Osteocyte (in vitro differentiated cells): ENCODE data around the gene FAM13A. TPM values are rescaled to one million over a fixed set of nuclear protein-coding genes. Genes with fewer than 3 reads are reported as not detected.

ENCODE experiments used
- DNase-seq: peaks from one replicate; pipeline ENCODE4 v3.0.0; 2021; ENCODE audit warnings: mixed read lengths; ENCODE audit not compliant: unreplicated experiment; ENCODE audit errors: extremely low spot score
- H3K27ac Mint-ChIP-seq: one replicate; pipeline ENCODE4 v1.8.0; 2021; ENCODE audit warnings: mild to moderate bottlenecking, mixed read lengths; ENCODE audit not compliant: unreplicated experiment
- H3K27me3 Mint-ChIP-seq: one replicate; pipeline ENCODE4 v1.8.0; 2021; ENCODE audit warnings: mixed read lengths; ENCODE audit not compliant: unreplicated experiment
- H3K36me3 Mint-ChIP-seq: one replicate; pipeline ENCODE4 v1.8.0; 2021; ENCODE audit warnings: mixed read lengths; ENCODE audit not compliant: unreplicated experiment
- H3K4me1 Mint-ChIP-seq: one replicate; pipeline ENCODE4 v1.8.0; 2021; ENCODE audit warnings: mixed read lengths; ENCODE audit not compliant: unreplicated experiment
- H3K4me3 Mint-ChIP-seq: one replicate; pipeline ENCODE4 v1.8.0; 2021; ENCODE audit warnings: mild to moderate bottlenecking, moderate library complexity, mixed read lengths; ENCODE audit not compliant: unreplicated experiment
- H3K9me3 Mint-ChIP-seq: one replicate; pipeline ENCODE4 v1.8.0; 2021; ENCODE audit warnings: mixed read lengths; ENCODE audit not compliant: unreplicated experiment
- total RNA-seq: library from RNA; stranded (reverse); gene quantifications from 2 replicates; pipeline ENCODE4 v1.2.1, GENCODE V29; 2021
- TF ChIP-seq, protein P1 (sequence below): fragments of 200-600 bp; sonication (generic); IDR thresholded peaks from 2 replicates; pipeline ENCODE4 v1.5.0; 2021; ENCODE audit warnings: antibody characterized with exemption, mild to moderate bottlenecking, moderate library complexity

The FAM13A gene
- total RNA-seq, 1 donor from 2014 or later, result 18.5 TPM

- Mint-ChIP-seq H3K27ac (no peak overlapping the region), H3K27me3 (no peaks in the 10 kb centered on the region), H3K4me3 (no peak overlapping the region), H3K4me1 (peaks cover 6% of the 10 kb centered on the region), H3K9me3 (no peaks in the 10 kb centered on the region), H3K36me3 (peaks cover 33% of the 10 kb centered on the region)
- no peak for DNase-seq
- TF ChIP-seq, protein P1, sequence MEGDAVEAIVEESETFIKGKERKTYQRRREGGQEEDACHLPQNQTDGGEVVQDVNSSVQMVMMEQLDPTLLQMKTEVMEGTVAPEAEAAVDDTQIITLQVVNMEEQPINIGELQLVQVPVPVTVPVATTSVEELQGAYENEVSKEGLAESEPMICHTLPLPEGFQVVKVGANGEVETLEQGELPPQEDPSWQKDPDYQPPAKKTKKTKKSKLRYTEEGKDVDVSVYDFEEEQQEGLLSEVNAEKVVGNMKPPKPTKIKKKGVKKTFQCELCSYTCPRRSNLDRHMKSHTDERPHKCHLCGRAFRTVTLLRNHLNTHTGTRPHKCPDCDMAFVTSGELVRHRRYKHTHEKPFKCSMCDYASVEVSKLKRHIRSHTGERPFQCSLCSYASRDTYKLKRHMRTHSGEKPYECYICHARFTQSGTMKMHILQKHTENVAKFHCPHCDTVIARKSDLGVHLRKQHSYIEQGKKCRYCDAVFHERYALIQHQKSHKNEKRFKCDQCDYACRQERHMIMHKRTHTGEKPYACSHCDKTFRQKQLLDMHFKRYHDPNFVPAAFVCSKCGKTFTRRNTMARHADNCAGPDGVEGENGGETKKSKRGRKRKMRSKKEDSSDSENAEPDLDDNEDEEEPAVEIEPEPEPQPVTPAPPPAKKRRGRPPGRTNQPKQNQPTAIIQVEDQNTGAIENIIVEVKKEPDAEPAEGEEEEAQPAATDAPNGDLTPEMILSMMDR, result no peak
These were observed 268.6 kb downstream of the FAM13A start for GRCh38 chr4:88788424-88788823.

GRCh38 chr4:88786011-88786410 lies 271.0 kb downstream of the FAM13A start:
- Mint-ChIP-seq H3K27ac (no peak overlapping the region), H3K9me3 (no peaks in the 10 kb centered on the region), H3K4me1 (no peaks in the 10 kb centered on the region), H3K4me3 (no peak overlapping the region), H3K27me3 (no peaks in the 10 kb centered on the region), H3K36me3 (peaks cover 33% of the 10 kb centered on the region)
- TF ChIP-seq, protein P1, result no peak
- DNase-seq, result no peak

DNA sequence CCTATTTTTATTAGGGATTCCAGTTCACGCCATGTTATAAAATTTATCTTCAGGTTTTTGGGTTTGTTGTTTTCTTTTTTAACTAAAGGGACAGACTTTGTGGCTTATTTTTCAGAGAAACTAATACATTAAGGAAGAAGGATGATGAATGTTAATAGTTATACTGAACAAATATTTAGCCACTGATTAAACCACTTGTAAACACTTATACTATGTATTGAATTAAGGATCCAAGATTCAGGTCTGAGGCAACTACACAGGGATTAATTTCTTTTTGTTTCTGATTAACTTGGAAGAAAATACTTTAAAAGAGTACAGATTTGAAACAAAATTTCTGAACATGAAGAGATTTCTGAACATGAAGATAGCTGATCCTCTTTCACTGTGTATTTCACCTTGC lies 276.6 kb downstream of the FAM13A start:
- DNase-seq, result no peak
- Mint-ChIP-seq H3K9me3 (no peaks in the 10 kb centered on the region), H3K27me3 (no peaks in the 10 kb centered on the region), H3K36me3 (peaks cover 17% of the 10 kb centered on the region), H3K4me1 (peaks cover 2% of the 10 kb centered on the region), H3K27ac (no peak overlapping the region), H3K4me3 (no peak overlapping the region)
- TF ChIP-seq, protein P1, result no peak

DNA sequence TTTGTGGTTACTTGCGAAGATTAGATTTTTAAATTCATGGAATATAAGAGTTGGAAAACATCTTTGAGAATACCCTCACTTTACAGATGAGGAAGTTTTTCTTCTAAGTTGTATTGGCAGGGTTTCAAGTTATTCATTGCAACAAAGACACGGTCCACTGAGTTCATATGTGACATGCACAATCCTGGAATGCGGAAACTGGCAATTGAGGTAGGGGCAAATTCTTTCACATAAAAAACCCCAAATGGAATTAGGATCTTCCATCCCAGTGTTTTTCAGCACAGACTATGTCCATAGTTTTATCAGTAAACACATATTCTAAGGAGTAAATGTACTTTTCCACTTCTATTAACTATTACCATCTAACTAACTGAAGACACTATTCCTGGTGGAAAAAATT lies 277.6 kb downstream of the FAM13A start:
- no peaks in the 10 kb centered on the region for H3K9me3 Mint-ChIP-seq
- no peak overlapping the region for H3K4me3 Mint-ChIP-seq
- no peak overlapping the region for H3K27ac Mint-ChIP-seq
- DNase-seq, result no peak
- TF ChIP-seq, protein P1, result no peak
- H3K36me3 Mint-ChIP-seq, result peaks cover 22% of the 10 kb centered on the region
- peaks cover 2% of the 10 kb centered on the region for H3K4me1 Mint-ChIP-seq
- no peaks in the 10 kb centered on the region for H3K27me3 Mint-ChIP-seq

- H3K4me1 Mint-ChIP-seq, result peaks cover 2% of the 10 kb centered on the region
- no peak overlapping the region for H3K27ac Mint-ChIP-seq
- H3K36me3 Mint-ChIP-seq, result peaks cover 23% of the 10 kb centered on the region
- H3K27me3 Mint-ChIP-seq, result no peaks in the 10 kb centered on the region
- no peak overlapping the region for H3K4me3 Mint-ChIP-seq
- TF ChIP-seq, protein P1, result no peak
- no peaks in the 10 kb centered on the region for H3K9me3 Mint-ChIP-seq
- no peak for DNase-seq
These were observed 281.5 kb downstream of the FAM13A start for GRCh38 chr4:88775529-88775928.
